Bone marrow (tissue), 2 donors: ENCODE data around the gene CT45A3.
"Not testable (repeated sequence)": the region's sequence is repeated elsewhere in the genome, so short reads cannot be mapped to it uniquely, and the experiment has no call there.

Source experiments
- DNase-seq, 2 donors: peaks; one replicate each; lab custom pipeline; 2025; lab: John Stamatoyannopoulos, UW

Gene CT45A3

GRCh38 chrX:135768091-135768490 is at the start of gene CT45A3:
Gene CT45A3 (minus strand): TSS chrX:135768191. CDS start chrX:135764444, 3,747 bp downstream.
- not testable (repeated sequence) for DNase-seq

- not testable (repeated sequence) for DNase-seq
Measured at GRCh38 chrX:135802687-135803086, 34.7 kb upstream of the CT45A3 start, which contains the start of gene CT45A6. Gene CT45A6 (minus strand): TSS chrX:135802787. CDS start chrX:135798993, 3,794 bp downstream.

GRCh38 chrX:135785403-135785802 is 17.4 kb upstream of the CT45A3 start, which contains the start of gene CT45A5:
Gene CT45A5 (minus strand): TSS chrX:135785503. CDS start chrX:135781729, 3,774 bp downstream.
- DNase-seq = not testable (repeated sequence)

- DNase-seq = not testable (repeated sequence)
Measured at GRCh38 chrX:135744739-135745138, 23.3 kb downstream of the CT45A3 start.

- DNase-seq = no peak
Measured at GRCh38 chrX:135741192-135741715, 26.7 kb downstream of the CT45A3 start.

GRCh38 chrX:135740681-135741149 is 27.3 kb downstream of the CT45A3 start:
- DNase-seq = no peak

- no peak for DNase-seq
Measured at GRCh38 chrX:135737366-135738071, 30.5 kb downstream of the CT45A3 start.

- not testable (repeated sequence) for DNase-seq
Measured at GRCh38 chrX:135734666-135735065, 33.3 kb downstream of the CT45A3 start.

GRCh38 chrX:135713795-135714194 is 54.2 kb downstream of the CT45A3 start:
- no peak for DNase-seq

- DNase-seq = not testable (repeated sequence)
Measured at GRCh38 chrX:135713183-135713689, 54.8 kb downstream of the CT45A3 start, which contains the start of gene CT45A1. Gene CT45A1 (plus strand): TSS chrX:135713639. CDS start chrX:135718941, 5,302 bp downstream.
